Bronchial epithelial cell (primary cell): ENCODE results near the gene MDGA2. TPM values are rescaled to one million over a fixed set of nuclear protein-coding genes. Genes with fewer than 3 reads are reported as not detected.

ENCODE experiments used
- DNase-seq: peaks from one replicate; pipeline ENCODE4 v3.0.0-alpha.2; 2010; ENCODE audit warnings: low read depth
- FAIRE-seq: peaks from 2 replicates; lab custom pipeline; 2011; peaks lifted over from hg19 to GRCh38; lab: Jason Lieb, UNC
- H3K27me3 ChIP-seq: 2 replicates; pipeline ENCODE4 v1.5.1; 2011; ENCODE audit warnings: low read length; ENCODE audit not compliant: control insufficient read depth, insufficient read depth
- H3K36me3 ChIP-seq: 2 replicates; pipeline ENCODE4 v1.5.1; 2011; ENCODE audit warnings: low read length; ENCODE audit not compliant: control insufficient read depth, insufficient read depth
- H3K4me3 ChIP-seq: 2 replicates; pipeline ENCODE4 v1.5.1; 2011; ENCODE audit warnings: mild to moderate bottlenecking, low read depth, low read length, control low read depth
- CTCF ChIP-seq: IDR thresholded peaks from 2 replicates; pipeline ENCODE4 v1.5.1; 2011; ENCODE audit warnings: mild to moderate bottlenecking, moderate library complexity, low read length, control low read depth, inconsistent platforms; ENCODE audit not compliant: insufficient read depth, severe bottlenecking
- total RNA-seq: library from RNA; depleted of rRNA; stranded (reverse); fragments of >200 nt; gene quantifications from 2 replicates; pipeline ENCODE4 v1.2.1, GENCODE V29; 2014

Gene MDGA2
- total RNA-seq, 1 donor from 2014 or later = not detected

- Histone ChIP-seq H3K4me3 (no peak overlapping the region), H3K27me3 (no peaks in the 10 kb centered on the region), H3K36me3 (no peaks in the 10 kb centered on the region)
- peak; percentile 34 for TF ChIP-seq CTCF
- DNase-seq = peak; percentile 33
- FAIRE-seq = no peak
These were observed 630.6 kb downstream of the MDGA2 start for GRCh38 chr14:47044841-47045240.

GRCh38 chr14:47040550-47040949 lies 634.9 kb downstream of the MDGA2 start:
- no peaks in the 10 kb centered on the region for H3K36me3 ChIP-seq
- no peaks in the 10 kb centered on the region for H3K27me3 ChIP-seq
- no peak overlapping the region for H3K4me3 ChIP-seq
- peak; percentile 68 for TF ChIP-seq CTCF
- FAIRE-seq (no peak), DNase-seq (peak; percentile 73)

GRCh38 chr14:47039336-47039735 lies 636.1 kb downstream of the MDGA2 start:
- Histone ChIP-seq H3K27me3 (no peaks in the 10 kb centered on the region), H3K4me3 (no peak overlapping the region), H3K36me3 (no peaks in the 10 kb centered on the region)
- TF ChIP-seq CTCF = no peak
- no peak for FAIRE-seq
- DNase-seq = no peak

DNA sequence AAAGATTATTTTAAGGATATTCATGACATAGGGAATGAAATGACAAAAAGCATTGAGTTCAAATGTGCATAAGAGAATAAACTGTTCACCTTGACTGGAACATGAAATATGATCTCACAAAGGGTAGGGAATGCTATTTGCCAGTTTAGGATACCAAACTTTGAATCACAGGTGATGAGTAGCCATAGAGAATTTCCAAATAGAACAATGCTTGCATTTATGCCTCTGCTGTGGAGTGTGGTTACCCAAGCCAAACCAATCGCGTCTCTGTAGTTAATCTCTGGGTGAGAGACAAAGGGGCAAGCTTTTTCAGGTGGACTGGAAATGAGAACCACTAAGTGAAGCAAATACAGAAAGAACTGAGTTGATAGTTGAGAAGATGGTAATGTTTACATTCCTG lies 652.7 kb downstream of the MDGA2 start:
- no peaks in the 10 kb centered on the region for H3K36me3 ChIP-seq
- peak; percentile 68 for DNase-seq
- H3K4me3 ChIP-seq = no peak overlapping the region
- TF ChIP-seq CTCF = no peak
- no peak for FAIRE-seq
- H3K27me3 ChIP-seq = no peaks in the 10 kb centered on the region

GRCh38 chr14:47020500-47020899 lies 654.9 kb downstream of the MDGA2 start:
- DNase-seq = no peak
- H3K27me3 ChIP-seq = no peaks in the 10 kb centered on the region
- no peak for TF ChIP-seq CTCF
- FAIRE-seq = no peak
- H3K36me3 ChIP-seq = no peaks in the 10 kb centered on the region
- H3K4me3 ChIP-seq = no peak overlapping the region
